ENCODE data around the gene TOP3B.

DNA sequence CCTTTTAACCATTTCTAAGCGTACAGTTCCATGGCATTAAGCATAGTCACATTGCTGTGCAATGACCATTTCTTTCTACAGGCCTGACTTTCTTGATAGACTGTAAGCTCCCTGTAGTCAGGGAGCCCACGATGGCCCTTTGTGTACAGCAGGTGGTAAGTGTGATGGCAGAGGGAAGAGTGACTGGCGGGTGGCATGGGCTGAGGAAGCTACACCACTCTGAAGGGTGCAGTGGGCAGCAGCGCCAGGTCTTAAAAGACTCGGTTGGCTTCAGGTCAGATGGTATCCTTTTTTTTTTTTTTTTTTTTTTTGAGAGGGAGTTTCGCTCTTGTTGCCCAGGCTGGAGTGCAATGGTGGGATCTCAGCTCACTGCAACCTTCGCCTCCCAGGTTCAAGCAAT lies 31.5 kb downstream of the TOP3B start:
- TF ChIP-seq EP300 (IDR thresholded peaks at IDR 0.05; ENCODE audit: borderline replicate concordance) (no peak), FOXM1 (IDR thresholded peaks at IDR 0.05; ENCODE audit: borderline replicate concordance, low read depth) (no peak), TAF1 (IDR thresholded peaks at IDR 0.05; ENCODE audit: low read depth) (no peak), EGR1 (IDR thresholded peaks at IDR 0.05) (no peak), ZBTB7A (IDR thresholded peaks at IDR 0.05; ENCODE audit: low read depth) (no peak), TCF12 (IDR thresholded peaks at IDR 0.05; ENCODE audit: low read depth) (no peak), CREB1 (IDR thresholded peaks at IDR 0.05; ENCODE audit: low read depth) (no peak), TEAD4 (IDR thresholded peaks at IDR 0.05) (no peak), RAD21 (IDR thresholded peaks at IDR 0.05; ENCODE audit: low read depth) (no peak), CEBPB (IDR thresholded peaks at IDR 0.05) (no peak), NFIC (IDR thresholded peaks at IDR 0.05) (no peak), YY1 (IDR thresholded peaks at IDR 0.05; ENCODE audit: low read depth) (no peak)
- TF ChIP-seq, protein P1, sequence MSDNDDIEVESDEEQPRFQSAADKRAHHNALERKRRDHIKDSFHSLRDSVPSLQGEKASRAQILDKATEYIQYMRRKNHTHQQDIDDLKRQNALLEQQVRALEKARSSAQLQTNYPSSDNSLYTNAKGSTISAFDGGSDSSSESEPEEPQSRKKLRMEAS (IDR thresholded peaks at IDR 0.05), result no peak
- TF ChIP-seq, protein P2, sequence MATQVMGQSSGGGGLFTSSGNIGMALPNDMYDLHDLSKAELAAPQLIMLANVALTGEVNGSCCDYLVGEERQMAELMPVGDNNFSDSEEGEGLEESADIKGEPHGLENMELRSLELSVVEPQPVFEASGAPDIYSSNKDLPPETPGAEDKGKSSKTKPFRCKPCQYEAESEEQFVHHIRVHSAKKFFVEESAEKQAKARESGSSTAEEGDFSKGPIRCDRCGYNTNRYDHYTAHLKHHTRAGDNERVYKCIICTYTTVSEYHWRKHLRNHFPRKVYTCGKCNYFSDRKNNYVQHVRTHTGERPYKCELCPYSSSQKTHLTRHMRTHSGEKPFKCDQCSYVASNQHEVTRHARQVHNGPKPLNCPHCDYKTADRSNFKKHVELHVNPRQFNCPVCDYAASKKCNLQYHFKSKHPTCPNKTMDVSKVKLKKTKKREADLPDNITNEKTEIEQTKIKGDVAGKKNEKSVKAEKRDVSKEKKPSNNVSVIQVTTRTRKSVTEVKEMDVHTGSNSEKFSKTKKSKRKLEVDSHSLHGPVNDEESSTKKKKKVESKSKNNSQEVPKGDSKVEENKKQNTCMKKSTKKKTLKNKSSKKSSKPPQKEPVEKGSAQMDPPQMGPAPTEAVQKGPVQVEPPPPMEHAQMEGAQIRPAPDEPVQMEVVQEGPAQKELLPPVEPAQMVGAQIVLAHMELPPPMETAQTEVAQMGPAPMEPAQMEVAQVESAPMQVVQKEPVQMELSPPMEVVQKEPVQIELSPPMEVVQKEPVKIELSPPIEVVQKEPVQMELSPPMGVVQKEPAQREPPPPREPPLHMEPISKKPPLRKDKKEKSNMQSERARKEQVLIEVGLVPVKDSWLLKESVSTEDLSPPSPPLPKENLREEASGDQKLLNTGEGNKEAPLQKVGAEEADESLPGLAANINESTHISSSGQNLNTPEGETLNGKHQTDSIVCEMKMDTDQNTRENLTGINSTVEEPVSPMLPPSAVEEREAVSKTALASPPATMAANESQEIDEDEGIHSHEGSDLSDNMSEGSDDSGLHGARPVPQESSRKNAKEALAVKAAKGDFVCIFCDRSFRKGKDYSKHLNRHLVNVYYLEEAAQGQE (IDR thresholded peaks at IDR 0.05; ENCODE audit: low read depth), result no peak

All from Ishikawa (cell line).